ENCODE measurements around the gene P3H2. TPM values are rescaled to one million over a fixed set of nuclear protein-coding genes. Genes with fewer than 3 reads are reported as not detected.
A peak's percentile ranks its signal among the peaks of the same experiment; 100 is the strongest.

P3H2 gene
- total RNA-seq, 1 donor from 2014 or later: 21.9 TPM

DNA sequence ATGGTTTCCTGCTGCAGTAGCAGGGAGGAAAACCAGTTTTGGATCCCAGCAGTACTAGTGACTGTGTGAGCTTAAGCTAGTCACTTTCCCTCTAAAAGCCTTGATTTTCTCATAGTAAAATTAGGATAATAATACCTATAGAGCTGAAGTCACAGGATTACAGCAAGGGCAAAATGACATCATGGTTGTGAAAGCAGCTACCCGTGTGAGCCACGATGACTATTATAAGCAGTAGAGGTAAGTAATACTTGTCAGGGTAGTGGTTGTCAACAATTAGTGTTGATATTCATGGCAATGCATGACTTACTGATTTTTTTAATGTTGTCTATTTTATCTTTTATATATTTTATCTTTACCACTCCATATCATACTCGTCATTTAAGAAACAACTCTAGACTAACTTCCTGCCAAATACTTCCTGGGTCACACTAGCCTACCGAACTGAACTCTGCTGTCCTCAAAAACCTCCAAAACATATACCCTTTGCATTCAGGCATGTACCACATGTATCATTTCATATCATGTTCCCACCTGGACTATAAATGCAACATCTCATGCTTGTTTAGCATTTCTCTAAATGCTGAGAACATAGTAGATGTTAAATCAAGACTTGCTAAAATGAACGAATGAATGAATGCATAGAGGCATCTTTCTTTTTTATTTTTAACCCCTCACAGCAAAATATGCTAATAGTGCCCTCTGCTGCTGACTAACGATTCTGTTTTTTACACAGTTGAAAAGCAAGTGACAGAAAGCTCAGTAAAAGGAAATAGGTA is 172.6 kb downstream of the P3H2 start:
- DNase-seq (ENCODE audit: low spot score): no peak
- H3K9me3 Mint-ChIP-seq (ENCODE audit: low read depth): no peaks in the 10 kb centered on the region
- H3K36me3 Mint-ChIP-seq (ENCODE audit: low read depth): no peaks in the 10 kb centered on the region
- H3K4me1 Mint-ChIP-seq (ENCODE audit: low read depth): peaks cover 3% of the 10 kb centered on the region
- no peak overlapping the region for H3K27ac Mint-ChIP-seq (ENCODE audit: unreplicated experiment)
- no peak overlapping the region for H3K4me3 Mint-ChIP-seq (ENCODE audit: unreplicated experiment)
- no peaks in the 10 kb centered on the region for H3K27me3 Mint-ChIP-seq (ENCODE audit: low read depth)
- TF ChIP-seq, protein P1, sequence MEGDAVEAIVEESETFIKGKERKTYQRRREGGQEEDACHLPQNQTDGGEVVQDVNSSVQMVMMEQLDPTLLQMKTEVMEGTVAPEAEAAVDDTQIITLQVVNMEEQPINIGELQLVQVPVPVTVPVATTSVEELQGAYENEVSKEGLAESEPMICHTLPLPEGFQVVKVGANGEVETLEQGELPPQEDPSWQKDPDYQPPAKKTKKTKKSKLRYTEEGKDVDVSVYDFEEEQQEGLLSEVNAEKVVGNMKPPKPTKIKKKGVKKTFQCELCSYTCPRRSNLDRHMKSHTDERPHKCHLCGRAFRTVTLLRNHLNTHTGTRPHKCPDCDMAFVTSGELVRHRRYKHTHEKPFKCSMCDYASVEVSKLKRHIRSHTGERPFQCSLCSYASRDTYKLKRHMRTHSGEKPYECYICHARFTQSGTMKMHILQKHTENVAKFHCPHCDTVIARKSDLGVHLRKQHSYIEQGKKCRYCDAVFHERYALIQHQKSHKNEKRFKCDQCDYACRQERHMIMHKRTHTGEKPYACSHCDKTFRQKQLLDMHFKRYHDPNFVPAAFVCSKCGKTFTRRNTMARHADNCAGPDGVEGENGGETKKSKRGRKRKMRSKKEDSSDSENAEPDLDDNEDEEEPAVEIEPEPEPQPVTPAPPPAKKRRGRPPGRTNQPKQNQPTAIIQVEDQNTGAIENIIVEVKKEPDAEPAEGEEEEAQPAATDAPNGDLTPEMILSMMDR (IDR thresholded peaks at IDR 0.05): peak; percentile 88

DNA sequence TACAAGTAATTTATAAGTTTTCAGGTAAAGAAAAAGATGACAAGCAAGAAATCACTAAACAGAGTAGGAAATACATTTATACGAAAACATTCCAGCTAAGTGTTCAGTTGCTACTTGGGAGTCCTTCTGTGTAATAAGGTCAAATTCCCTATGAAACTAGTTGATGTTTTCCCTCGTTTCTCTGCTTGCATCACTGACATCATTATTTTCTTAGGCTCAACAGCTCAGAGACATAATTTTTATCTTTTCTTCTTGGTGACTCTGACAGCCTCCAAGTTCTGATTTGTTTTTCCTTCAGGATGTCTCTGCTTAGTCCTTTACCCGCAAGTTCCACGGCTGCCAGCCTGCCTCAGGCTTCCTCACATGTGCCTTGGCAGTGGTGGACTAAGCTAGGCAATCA is 173.6 kb downstream of the P3H2 start:
- no peak for DNase-seq (ENCODE audit: low spot score)
- Mint-ChIP-seq H3K9me3 (ENCODE audit: low read depth) (no peaks in the 10 kb centered on the region), H3K4me3 (ENCODE audit: unreplicated experiment) (no peak overlapping the region), H3K27ac (ENCODE audit: unreplicated experiment) (no peak overlapping the region), H3K36me3 (ENCODE audit: low read depth) (no peaks in the 10 kb centered on the region), H3K4me1 (ENCODE audit: low read depth) (peaks cover 3% of the 10 kb centered on the region), H3K27me3 (ENCODE audit: low read depth) (no peaks in the 10 kb centered on the region)
- TF ChIP-seq, protein P1 (IDR thresholded peaks at IDR 0.05): no peak

DNA sequence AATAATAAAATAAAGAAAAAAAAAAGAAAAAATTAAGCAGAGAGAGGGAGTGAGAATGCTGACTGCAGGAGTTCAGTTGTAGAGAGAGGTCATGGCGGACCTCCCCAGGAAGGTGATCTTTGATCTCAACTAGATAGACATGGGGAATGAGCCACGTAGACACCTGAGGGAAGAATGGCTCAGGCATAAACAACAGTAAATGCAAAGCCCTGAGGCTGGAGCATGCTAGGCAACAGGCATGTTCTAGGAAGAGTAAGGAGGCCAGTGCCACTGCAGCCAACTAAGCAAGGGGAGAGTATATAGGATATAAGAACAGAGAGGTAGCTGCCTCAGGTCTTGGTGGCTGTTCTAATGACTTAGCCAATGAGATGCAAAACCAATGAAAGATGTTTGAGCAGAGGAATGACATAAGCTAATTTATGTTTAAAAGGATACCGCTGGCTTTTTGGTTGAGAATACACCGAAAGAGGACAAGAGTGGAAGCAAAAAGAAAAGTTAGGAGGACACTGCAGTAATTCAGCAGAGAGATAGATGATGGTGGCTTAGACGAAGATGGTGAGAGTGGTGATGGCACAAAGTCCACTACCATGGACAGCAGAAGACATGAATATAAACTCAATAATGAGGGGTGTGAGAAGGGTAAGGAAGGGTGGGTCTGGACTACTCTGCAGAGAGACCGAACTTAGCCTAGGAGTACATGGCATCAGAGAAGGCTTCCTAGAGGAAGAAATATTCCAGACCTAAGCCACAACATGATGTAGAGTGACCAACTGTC is 174.6 kb downstream of the P3H2 start:
- Mint-ChIP-seq H3K9me3 (ENCODE audit: low read depth) (no peaks in the 10 kb centered on the region), H3K27me3 (ENCODE audit: low read depth) (no peaks in the 10 kb centered on the region), H3K27ac (ENCODE audit: unreplicated experiment) (no peak overlapping the region), H3K4me1 (ENCODE audit: low read depth) (peaks cover 10% of the 10 kb centered on the region), H3K4me3 (ENCODE audit: unreplicated experiment) (no peak overlapping the region), H3K36me3 (ENCODE audit: low read depth) (no peaks in the 10 kb centered on the region)
- TF ChIP-seq, protein P1 (IDR thresholded peaks at IDR 0.05): no peak
- DNase-seq (ENCODE audit: low spot score): no peak

DNA sequence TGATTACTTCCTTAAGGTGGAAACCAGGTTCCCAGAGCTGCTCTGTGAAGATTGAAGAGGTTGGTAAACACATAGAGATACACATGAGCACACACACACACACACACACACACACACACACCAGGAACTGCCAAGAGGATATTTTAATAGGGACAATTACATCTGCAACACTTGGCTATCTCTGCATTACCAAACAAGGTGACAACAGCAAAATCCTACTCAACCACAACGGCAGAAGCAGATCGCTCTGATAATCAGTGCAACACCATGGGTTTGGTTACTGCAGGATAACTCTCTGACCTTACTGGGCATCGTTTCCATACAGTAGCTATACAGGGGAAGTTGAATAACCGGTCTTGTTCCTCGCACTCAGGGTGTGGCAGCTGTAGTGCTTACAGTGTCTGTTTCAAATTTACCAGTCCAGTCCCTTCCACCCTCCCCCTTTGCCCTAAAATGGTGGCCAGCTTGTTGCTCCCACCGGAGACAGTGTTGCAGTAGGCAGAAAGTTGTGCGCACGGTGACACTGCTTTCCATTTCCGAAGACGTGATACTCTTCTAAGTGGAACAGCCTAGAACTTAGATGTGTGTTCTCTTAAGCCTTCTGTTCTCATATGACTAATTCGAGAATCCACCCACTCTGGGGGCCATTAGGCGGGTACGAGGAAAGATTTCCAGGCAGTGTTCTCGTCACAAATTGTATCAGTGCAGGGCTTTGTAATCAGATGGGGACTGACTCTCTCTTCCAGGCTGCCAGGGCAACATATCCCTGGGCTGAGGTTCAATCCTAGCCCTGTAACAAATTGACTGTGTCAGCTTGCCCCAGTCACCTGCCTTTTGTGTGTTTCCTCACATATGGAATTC is 176.2 kb downstream of the P3H2 start:
- peaks cover 10% of the 10 kb centered on the region for H3K4me1 Mint-ChIP-seq (ENCODE audit: low read depth)
- no peak overlapping the region for H3K4me3 Mint-ChIP-seq (ENCODE audit: unreplicated experiment)
- no peaks in the 10 kb centered on the region for H3K27me3 Mint-ChIP-seq (ENCODE audit: low read depth)
- H3K9me3 Mint-ChIP-seq (ENCODE audit: low read depth): no peaks in the 10 kb centered on the region
- no peak overlapping the region for H3K27ac Mint-ChIP-seq (ENCODE audit: unreplicated experiment)
- no peaks in the 10 kb centered on the region for H3K36me3 Mint-ChIP-seq (ENCODE audit: low read depth)
- DNase-seq (ENCODE audit: low spot score): no peak
- TF ChIP-seq, protein P1 (IDR thresholded peaks at IDR 0.05): no peak

DNA sequence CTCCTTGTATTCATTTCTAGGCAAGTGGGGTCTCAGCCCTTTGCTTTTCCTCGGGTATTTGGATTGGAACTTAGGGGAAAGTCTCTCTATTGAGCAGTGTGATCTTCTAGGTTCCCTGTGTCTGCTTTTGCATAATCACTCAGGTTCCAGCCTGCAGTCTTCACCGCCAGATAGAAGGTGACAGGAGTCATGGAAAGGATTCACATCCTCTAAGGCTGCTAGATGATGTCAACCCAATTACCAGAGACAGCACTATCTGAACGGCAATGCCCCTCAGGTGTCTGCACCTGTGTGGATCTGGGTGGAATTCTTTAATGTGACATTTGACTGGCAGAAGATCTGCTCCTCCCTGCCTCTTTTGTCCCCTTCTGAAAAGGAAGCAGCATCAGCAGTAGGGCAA is 177.7 kb downstream of the P3H2 start:
- H3K4me3 Mint-ChIP-seq (ENCODE audit: unreplicated experiment): no peak overlapping the region
- TF ChIP-seq, protein P1 (IDR thresholded peaks at IDR 0.05): no peak
- H3K27me3 Mint-ChIP-seq (ENCODE audit: low read depth): no peaks in the 10 kb centered on the region
- no peak overlapping the region for H3K27ac Mint-ChIP-seq (ENCODE audit: unreplicated experiment)
- H3K9me3 Mint-ChIP-seq (ENCODE audit: low read depth): no peaks in the 10 kb centered on the region
- no peaks in the 10 kb centered on the region for H3K36me3 Mint-ChIP-seq (ENCODE audit: low read depth)
- DNase-seq (ENCODE audit: low spot score): no peak
- H3K4me1 Mint-ChIP-seq (ENCODE audit: low read depth): peaks cover 11% of the 10 kb centered on the region

All from chondrocyte (in vitro differentiated cells).